Peyer's patch (tissue), 4 donors: ENCODE data around the gene CACNA2D2. TPM values are rescaled to one million over a fixed set of nuclear protein-coding genes. Genes with fewer than 3 reads are reported as not detected.

ENCODE experiments used
- DNase-seq, 3 donors: peaks; one replicate each; pipeline ENCODE4 v3.0.0-alpha.2; 2017 to 2019
- H3K27ac ChIP-seq, 4 donors: fragments of 200-600 bp; sonication (generic); one replicate each; pipeline ENCODE4 v1.5.1; 2016 to 2019
- H3K27me3 ChIP-seq, 2 donors: fragments of 200-600 bp; sonication (generic); one replicate each; pipeline ENCODE4 v1.5.1; 2019
- H3K36me3 ChIP-seq, 3 donors: fragments of 200-600 bp; sonication (generic); one replicate each; pipeline ENCODE4 v1.5.1; 2016 to 2019
- H3K4me1 ChIP-seq, 4 donors: fragments of 200-600 bp; sonication (generic); one replicate each; pipeline ENCODE4 v1.5.1; 2016 to 2019
- H3K4me3 ChIP-seq, 4 donors: fragments of 200-600 bp; sonication (generic); 1 replicate in 3 of 4; 2 replicates in 1 of 4; pipeline ENCODE4 v1.5.1; 2016 to 2019; ENCODE audit warnings: mild to moderate bottlenecking in 1 of 4
- H3K9me3 ChIP-seq, 4 donors: fragments of 200-600 bp; sonication (generic); one replicate each; pipeline ENCODE4 v1.5.1; 2016 to 2019; ENCODE audit warnings: mild to moderate bottlenecking in 1 of 4
- POLR2A ChIP-seq, 2 donors: fragments of 450-650 bp; IDR thresholded peaks; one replicate each; pipeline ENCODE4 v1.5.1; 2017; ENCODE audit warnings: antibody characterized with exemption in 2 of 2, mild to moderate bottlenecking in 2 of 2, moderate library complexity in 2 of 2
- total RNA-seq, 4 donors: library from RNA; depleted of rRNA; stranded (reverse); fragments of >200 nt; gene quantifications; one replicate each; pipeline ENCODE4 v1.1.0, GENCODE V29; 2016
- TF ChIP-seq, protein P1 (sequence below), 6 experiments: fragments of 450-650 bp in 4 of 6; fragments of 200-600 bp in 2 of 6; sonication (generic) in 1 of 6; IDR thresholded peaks; one replicate each; pipeline ENCODE4 v1.5.1; 2017 to 2019; ENCODE audit warnings: antibody characterized with exemption in 6 of 6, mild to moderate bottlenecking in 3 of 6, moderate library complexity in 1 of 6

CACNA2D2 gene
- total RNA-seq, 4 donors from 2014 or later: 0.88 to 5.8 (median 1.2) TPM

- no peak for DNase-seq
- peaks cover 0 to 31% (median 0%) of the 10 kb centered on the region in 3 donors for H3K36me3 ChIP-seq
- no peaks in the 10 kb centered on the region for H3K9me3 ChIP-seq
- peaks cover 4 to 37% (median 18%) of the 10 kb centered on the region in 4 donors for H3K4me1 ChIP-seq
- no peak for TF ChIP-seq POLR2A (IDR thresholded peaks at IDR 0.05)
- TF ChIP-seq, protein P1, sequence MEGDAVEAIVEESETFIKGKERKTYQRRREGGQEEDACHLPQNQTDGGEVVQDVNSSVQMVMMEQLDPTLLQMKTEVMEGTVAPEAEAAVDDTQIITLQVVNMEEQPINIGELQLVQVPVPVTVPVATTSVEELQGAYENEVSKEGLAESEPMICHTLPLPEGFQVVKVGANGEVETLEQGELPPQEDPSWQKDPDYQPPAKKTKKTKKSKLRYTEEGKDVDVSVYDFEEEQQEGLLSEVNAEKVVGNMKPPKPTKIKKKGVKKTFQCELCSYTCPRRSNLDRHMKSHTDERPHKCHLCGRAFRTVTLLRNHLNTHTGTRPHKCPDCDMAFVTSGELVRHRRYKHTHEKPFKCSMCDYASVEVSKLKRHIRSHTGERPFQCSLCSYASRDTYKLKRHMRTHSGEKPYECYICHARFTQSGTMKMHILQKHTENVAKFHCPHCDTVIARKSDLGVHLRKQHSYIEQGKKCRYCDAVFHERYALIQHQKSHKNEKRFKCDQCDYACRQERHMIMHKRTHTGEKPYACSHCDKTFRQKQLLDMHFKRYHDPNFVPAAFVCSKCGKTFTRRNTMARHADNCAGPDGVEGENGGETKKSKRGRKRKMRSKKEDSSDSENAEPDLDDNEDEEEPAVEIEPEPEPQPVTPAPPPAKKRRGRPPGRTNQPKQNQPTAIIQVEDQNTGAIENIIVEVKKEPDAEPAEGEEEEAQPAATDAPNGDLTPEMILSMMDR (IDR thresholded peaks at IDR 0.05): no peak
- H3K27me3 ChIP-seq: no peaks in the 10 kb centered on the region
- H3K27ac ChIP-seq: no peak overlapping the region
- no peak overlapping the region for H3K4me3 ChIP-seq
These were observed 177.3 kb downstream of the CACNA2D2 start for GRCh38 chr3:50326182-50326541.

DNA sequence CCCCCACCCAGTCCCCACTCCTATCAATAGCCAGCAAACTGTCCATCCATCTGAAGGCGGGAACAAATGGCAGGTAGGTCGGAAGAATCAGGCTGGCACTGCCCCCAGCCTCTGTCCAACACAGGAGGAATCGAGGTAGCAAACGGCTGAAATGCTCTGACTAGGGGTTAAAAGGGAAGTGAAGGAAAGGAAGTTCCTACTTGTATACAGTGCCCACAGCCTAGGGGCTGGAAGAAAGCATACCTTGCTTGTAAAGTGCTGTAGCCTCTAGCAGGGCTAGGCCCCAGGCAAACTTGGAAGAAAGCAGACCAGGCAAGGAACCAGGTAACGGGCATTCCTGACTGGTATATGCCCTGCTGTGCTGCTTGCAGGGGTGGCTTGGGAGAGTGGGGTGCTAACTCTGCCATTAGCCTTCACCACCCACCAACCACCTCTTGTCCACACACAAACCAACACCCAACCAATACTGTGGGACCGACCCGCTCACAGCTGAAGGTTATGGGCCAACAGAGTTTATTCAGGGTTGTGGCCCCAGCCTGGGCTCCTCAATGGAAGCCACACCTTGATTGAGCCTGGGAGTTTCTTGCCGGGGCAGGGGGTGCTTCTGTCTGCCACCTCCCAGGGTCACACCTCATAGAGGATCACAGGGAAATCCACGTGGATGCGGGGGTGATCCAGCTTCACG is 177.8 kb downstream of the CACNA2D2 start:
- TF ChIP-seq, protein P1 (IDR thresholded peaks at IDR 0.05): no peak
- no peak for TF ChIP-seq POLR2A (IDR thresholded peaks at IDR 0.05)
- H3K4me3 ChIP-seq: no peak overlapping the region
- H3K27ac ChIP-seq: peak overlapping the region in 1 of 4 donors; percentile 91
- H3K9me3 ChIP-seq: no peaks in the 10 kb centered on the region
- no peak for DNase-seq
- H3K27me3 ChIP-seq: no peaks in the 10 kb centered on the region
- H3K4me1 ChIP-seq: peaks cover 4 to 37% (median 18%) of the 10 kb centered on the region in 4 donors
- peaks cover 0 to 26% (median 0%) of the 10 kb centered on the region in 3 donors for H3K36me3 ChIP-seq

DNA sequence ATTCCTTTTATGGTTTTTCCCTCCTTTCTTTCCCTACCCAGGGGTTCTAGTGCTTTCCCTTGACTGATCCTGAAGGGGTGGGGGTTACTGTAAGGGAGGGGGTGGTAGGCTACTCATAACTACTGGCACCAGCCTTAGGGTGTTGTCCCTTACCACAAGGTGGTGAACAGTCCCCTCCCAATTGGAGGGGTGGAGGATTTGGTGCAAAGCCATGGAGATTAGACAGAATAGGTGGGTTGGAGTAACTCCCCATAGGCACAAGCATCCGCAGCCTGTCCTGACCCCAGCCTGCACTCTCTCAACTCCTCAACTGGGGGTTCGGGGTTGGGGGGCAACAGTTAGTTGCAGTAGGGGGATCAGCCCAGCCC is 178.3 kb downstream of the CACNA2D2 start:
- H3K36me3 ChIP-seq: peaks cover 0 to 20% (median 0%) of the 10 kb centered on the region in 3 donors
- peak overlapping the region in 1 of 4 donors; percentile 91 for H3K27ac ChIP-seq
- no peak for TF ChIP-seq POLR2A (IDR thresholded peaks at IDR 0.05)
- TF ChIP-seq, protein P1 (IDR thresholded peaks at IDR 0.05): no peak
- no peaks in the 10 kb centered on the region for H3K27me3 ChIP-seq
- DNase-seq: no peak
- H3K4me1 ChIP-seq: peaks cover 4 to 41% (median 23%) of the 10 kb centered on the region in 4 donors
- no peak overlapping the region for H3K4me3 ChIP-seq
- H3K9me3 ChIP-seq: no peaks in the 10 kb centered on the region

- peak; percentile 68 to 85 (median 79) for DNase-seq
- no peaks in the 10 kb centered on the region for H3K27me3 ChIP-seq
- H3K4me3 ChIP-seq: no peak overlapping the region
- H3K36me3 ChIP-seq: peaks cover 0 to 14% (median 0%) of the 10 kb centered on the region in 3 donors
- TF ChIP-seq, protein P1 (IDR thresholded peaks at IDR 0.05): peak; percentile 52 to 89 (median 82)
- TF ChIP-seq POLR2A (IDR thresholded peaks at IDR 0.05): no peak
- peaks cover 4 to 47% (median 24%) of the 10 kb centered on the region in 4 donors for H3K4me1 ChIP-seq
- peak overlapping the region; percentile 1 to 91 (median 50) for H3K27ac ChIP-seq
- no peaks in the 10 kb centered on the region for H3K9me3 ChIP-seq
These were observed 178.9 kb downstream of the CACNA2D2 start for GRCh38 chr3:50324351-50325112.

DNA sequence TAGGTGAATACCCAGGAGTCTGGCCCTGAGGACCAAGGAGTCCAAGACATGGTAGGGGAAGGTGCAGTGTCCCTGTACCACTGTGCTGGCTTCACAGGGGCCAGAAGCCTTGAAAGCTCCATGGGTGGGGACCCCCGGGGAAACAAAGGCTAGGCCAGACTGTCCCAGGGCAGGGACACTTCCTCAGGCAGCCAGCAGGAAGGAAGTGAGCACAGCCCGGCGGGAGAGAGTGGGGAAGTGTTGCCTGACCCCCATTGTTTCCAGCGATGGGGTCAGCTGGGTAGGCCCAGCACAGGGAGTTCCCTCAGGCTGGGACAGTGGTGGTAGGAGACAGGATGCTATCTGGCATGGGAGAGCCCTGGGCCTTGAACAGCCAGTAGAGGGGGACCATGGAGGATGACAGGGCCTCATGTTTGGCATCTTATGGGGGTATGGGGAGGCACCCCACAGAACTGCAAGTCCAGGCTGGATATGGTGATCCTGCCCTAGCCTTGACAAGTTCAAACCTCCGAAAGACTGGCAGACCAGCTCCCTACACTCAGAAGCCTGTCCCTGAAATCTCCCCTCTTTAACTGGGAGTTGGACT is 179.7 kb downstream of the CACNA2D2 start:
- Histone ChIP-seq H3K9me3 (no peaks in the 10 kb centered on the region), H3K27me3 (no peaks in the 10 kb centered on the region), H3K4me3 (no peak overlapping the region), H3K36me3 (peaks cover 0 to 16% (median 0%) of the 10 kb centered on the region in 3 donors), H3K4me1 (peaks cover 4 to 50% (median 23%) of the 10 kb centered on the region in 4 donors), H3K27ac (peak overlapping the region; percentile 52 to 95 (median 90))
- no peak for TF ChIP-seq POLR2A (IDR thresholded peaks at IDR 0.05)
- TF ChIP-seq, protein P1 (IDR thresholded peaks at IDR 0.05): peak in 1 of 6 experiments; percentile 8
- DNase-seq: peak in 1 of 3 donors; percentile 51
